A673 (cell line): ENCODE data around the gene UPF3B.

ENCODE experiments used
- CTCF ChIP-seq: fragments of 300-800, 200-600 bp; sonication (generic); conservative IDR thresholded peaks from 2 replicates; pipeline ENCODE4 v1.5.1; 2017; ENCODE audit warnings: low read depth, mild to moderate bottlenecking, antibody characterized with exemption, low read length, moderate library complexity, mixed read lengths
- EZH2 ChIP-seq: fragments of 200-600 bp; sonication (generic); IDR thresholded peaks from 2 replicates; pipeline ENCODE4 v1.6.1; 2017; ENCODE audit warnings: borderline replicate concordance, low read depth, mild to moderate bottlenecking, mixed read lengths, antibody characterized with exemption, low read length; ENCODE audit not compliant: poor library complexity, severe bottlenecking

- TF ChIP-seq CTCF (no peak), EZH2 (no peak)
Observed at GRCh38 chrX:119816300-119816699, 36.5 kb downstream of the UPF3B start.
